Subcutaneous abdominal adipose tissue (tissue), 5 donors: Measurements from ENCODE around the gene RTRAF.

Experiments
- H3K27ac ChIP-seq: one replicate; pipeline ENCODE4 v1.7.0; 2013; ENCODE audit warnings: low read depth, mild to moderate bottlenecking, inconsistent platforms, low read length, moderate library complexity
- H3K27me3 ChIP-seq, 5 donors: one replicate each; pipeline ENCODE4 v1.7.0; 2013; ENCODE audit warnings: low read length in 5 of 5, inconsistent platforms in 1 of 5; ENCODE audit not compliant: control insufficient read depth in 5 of 5, insufficient read depth in 4 of 5
- H3K36me3 ChIP-seq, 5 donors: one replicate each; pipeline ENCODE4 v1.7.0; 2013; ENCODE audit warnings: low read length in 5 of 5; ENCODE audit not compliant: control insufficient read depth in 5 of 5, insufficient read depth in 5 of 5
- H3K4me1 ChIP-seq, 5 donors: one replicate each; pipeline ENCODE4 v1.7.0; 2013; ENCODE audit warnings: low read length in 5 of 5, mild to moderate bottlenecking in 3 of 5, moderate library complexity in 1 of 5; ENCODE audit not compliant: control insufficient read depth in 5 of 5, insufficient read depth in 5 of 5
- H3K4me3 ChIP-seq, 5 donors: one replicate each; pipeline ENCODE4 v1.7.0; 2013; ENCODE audit warnings: low read length in 5 of 5, low read depth in 1 of 5
- H3K9ac ChIP-seq, 5 donors: one replicate each; pipeline ENCODE4 v1.7.0; 2013; ENCODE audit warnings: low read length in 5 of 5, mild to moderate bottlenecking in 4 of 5, moderate library complexity in 3 of 5
- H3K9me3 ChIP-seq, 5 donors: one replicate each; pipeline ENCODE4 v1.7.0; 2013; ENCODE audit warnings: low read length in 5 of 5; ENCODE audit not compliant: control insufficient read depth in 5 of 5
- donor health status: healthy.
- donor health status: healthy.
- donor health status: healthy.
- donor health status: healthy.
- donor health status: healthy.

RTRAF gene

GRCh38 chr14:51989293-51990234, at the start of gene RTRAF:
Gene RTRAF, plus strand, starts transcription at chr14:51989546. Its CDS starts 94 bp downstream, at chr14:51989640.
- H3K4me1 ChIP-seq = peaks cover 0 to 21% (median 15%) of the 10 kb centered on the region in 5 donors
- H3K27me3 ChIP-seq = no peaks in the 10 kb centered on the region
- peak within 1 kb of the TSS; percentile 84 for H3K27ac ChIP-seq

GRCh38 chr14:51939755-51940301, 49.5 kb upstream of the RTRAF start:
- H3K4me3 ChIP-seq = no peak overlapping the region
- no peaks in the 10 kb centered on the region for H3K27me3 ChIP-seq
- peaks cover 0 to 22% (median 13%) of the 10 kb centered on the region in 5 donors for H3K4me1 ChIP-seq
- H3K36me3 ChIP-seq = no peaks in the 10 kb centered on the region
- no peak overlapping the region for H3K9ac ChIP-seq
- H3K27ac ChIP-seq = peak overlapping the region; percentile 63
- H3K9me3 ChIP-seq = no peaks in the 10 kb centered on the region

More at GRCh38 chr14:51989293-51990234, at the start of gene RTRAF:
- H3K36me3 ChIP-seq = peaks cover 6 to 19% (median 16%) of the 10 kb centered on the region in 5 donors
- H3K9me3 ChIP-seq = no peaks in the 10 kb centered on the region
- H3K9ac ChIP-seq = peak within 1 kb of the TSS; percentile 69 to 96 (median 85)
- peak within 1 kb of the TSS; percentile 75 to 95 (median 84) for H3K4me3 ChIP-seq

GRCh38 chr14:51942971-51943370, 46.4 kb upstream of the RTRAF start:
- no peak overlapping the region for H3K9ac ChIP-seq

GRCh38 chr14:51950007-51950406, 39.3 kb upstream of the RTRAF start:
- H3K9me3 ChIP-seq = peaks cover 0 to 7% (median 3%) of the 10 kb centered on the region in 5 donors
- peaks cover 33 to 44% (median 37%) of the 10 kb centered on the region in 5 donors for H3K36me3 ChIP-seq
- H3K27ac ChIP-seq = no peak overlapping the region
- no peak overlapping the region for H3K4me3 ChIP-seq
- no peaks in the 10 kb centered on the region for H3K27me3 ChIP-seq
- peaks cover 0 to 3% (median 0%) of the 10 kb centered on the region in 5 donors for H3K4me1 ChIP-seq
- no peak overlapping the region for H3K9ac ChIP-seq

More at GRCh38 chr14:51942971-51943370, 46.4 kb upstream of the RTRAF start:
- H3K27ac ChIP-seq = no peak overlapping the region
- H3K4me3 ChIP-seq = no peak overlapping the region
- peaks cover 0 to 5% (median 0%) of the 10 kb centered on the region in 5 donors for H3K36me3 ChIP-seq
- H3K4me1 ChIP-seq = peaks cover 0 to 17% (median 13%) of the 10 kb centered on the region in 5 donors
- H3K27me3 ChIP-seq = no peaks in the 10 kb centered on the region
- peaks cover 0 to 6% (median 2%) of the 10 kb centered on the region in 5 donors for H3K9me3 ChIP-seq

- H3K9me3 ChIP-seq = peaks cover 0 to 7% (median 3%) of the 10 kb centered on the region in 5 donors
Observed at GRCh38 chr14:51951656-51952055, 37.7 kb upstream of the RTRAF start.

GRCh38 chr14:51954031-51954430, 35.3 kb upstream of the RTRAF start:
- Histone ChIP-seq H3K27ac (no peak overlapping the region), H3K4me3 (no peak overlapping the region), H3K4me1 (no peaks in the 10 kb centered on the region)

More at GRCh38 chr14:51951656-51952055, 37.7 kb upstream of the RTRAF start:
- H3K4me1 ChIP-seq = peaks cover 0 to 3% (median 0%) of the 10 kb centered on the region in 5 donors
- H3K27ac ChIP-seq = no peak overlapping the region
- no peaks in the 10 kb centered on the region for H3K27me3 ChIP-seq
- no peak overlapping the region for H3K4me3 ChIP-seq
- no peak overlapping the region for H3K9ac ChIP-seq
- H3K36me3 ChIP-seq = peaks cover 30 to 54% (median 42%) of the 10 kb centered on the region in 5 donors

GRCh38 chr14:51954657-51955056, 34.7 kb upstream of the RTRAF start:
- Histone ChIP-seq H3K36me3 (peaks cover 37 to 74% (median 53%) of the 10 kb centered on the region in 5 donors), H3K27me3 (no peaks in the 10 kb centered on the region), H3K27ac (no peak overlapping the region), H3K4me3 (no peak overlapping the region), H3K4me1 (no peaks in the 10 kb centered on the region), H3K9ac (no peak overlapping the region), H3K9me3 (peaks cover 3 to 16% (median 8%) of the 10 kb centered on the region in 5 donors)

More at GRCh38 chr14:51954031-51954430, 35.3 kb upstream of the RTRAF start:
- Histone ChIP-seq H3K9ac (no peak overlapping the region), H3K9me3 (peaks cover 3 to 11% (median 8%) of the 10 kb centered on the region in 5 donors), H3K36me3 (peaks cover 37 to 71% (median 49%) of the 10 kb centered on the region in 5 donors), H3K27me3 (no peaks in the 10 kb centered on the region)

GRCh38 chr14:51957950-51958349, 31.4 kb upstream of the RTRAF start:
- Histone ChIP-seq H3K27ac (no peak overlapping the region), H3K36me3 (peaks cover 18 to 54% (median 30%) of the 10 kb centered on the region in 5 donors), H3K9ac (no peak overlapping the region), H3K27me3 (no peaks in the 10 kb centered on the region), H3K4me1 (peaks cover 0 to 8% (median 6%) of the 10 kb centered on the region in 5 donors), H3K9me3 (peaks cover 3 to 16% (median 10%) of the 10 kb centered on the region in 5 donors), H3K4me3 (no peak overlapping the region)

GRCh38 chr14:51959928-51960327, 29.4 kb upstream of the RTRAF start:
- peaks cover 9 to 43% (median 16%) of the 10 kb centered on the region in 5 donors for H3K36me3 ChIP-seq
- no peak overlapping the region for H3K4me3 ChIP-seq
- H3K9ac ChIP-seq = no peak overlapping the region
- H3K4me1 ChIP-seq = peaks cover 0 to 17% (median 12%) of the 10 kb centered on the region in 5 donors
- H3K9me3 ChIP-seq = peaks cover 3 to 16% (median 10%) of the 10 kb centered on the region in 5 donors
- H3K27ac ChIP-seq = no peak overlapping the region
- H3K27me3 ChIP-seq = no peaks in the 10 kb centered on the region
